Measurements from ENCODE around the gene ZRANB3. TPM values are rescaled to one million over a fixed set of nuclear protein-coding genes. Genes with fewer than 3 reads are reported as not detected.

Gene ZRANB3
- total and polyA plus RNA-seq, 11 donors: 0.69 to 4.1 (median 1.5) TPM

DNA sequence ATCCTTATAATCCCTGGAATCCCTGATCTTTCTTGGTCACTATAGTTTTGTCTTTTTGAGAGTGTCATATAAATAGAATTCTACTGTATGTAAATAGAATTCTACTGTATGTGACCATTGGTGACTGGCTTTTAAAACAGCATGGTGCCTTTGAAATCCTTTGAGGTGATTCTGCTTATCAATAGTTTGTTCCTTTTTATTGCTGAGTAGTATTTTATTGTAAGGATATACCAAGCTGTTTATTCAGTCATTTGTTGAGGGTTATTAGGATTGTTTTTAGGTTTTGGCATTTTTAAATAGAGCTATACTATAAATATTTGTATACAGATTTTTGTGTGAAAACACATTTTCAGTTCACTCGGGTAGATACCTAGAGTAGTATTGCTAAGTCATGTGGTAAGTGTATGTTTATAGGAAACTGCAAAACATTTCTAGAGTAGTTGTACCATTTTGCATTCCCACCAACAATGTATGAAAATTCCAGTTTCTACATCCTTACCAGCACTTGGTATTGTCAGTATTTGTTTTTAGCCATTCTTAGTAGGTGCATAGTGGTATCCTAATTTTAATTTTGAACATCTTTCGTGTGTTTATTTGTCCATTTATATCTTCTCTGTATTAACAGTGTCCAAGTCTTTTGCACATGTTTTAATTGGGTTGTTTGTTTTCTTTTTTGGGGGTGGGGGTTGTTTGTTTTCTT lies 433.3 kb downstream of the ZRANB3 start:
- Histone ChIP-seq H3K4me1 (peaks cover 0 to 15% (median 2%) of the 10 kb centered on the region in 12 donors), H3K36me3 (peaks cover 0 to 48% (median 30%) of the 10 kb centered on the region in 9 donors), H3K9me3 (no peaks in the 10 kb centered on the region), H3K27ac (no peak overlapping the region), H3K4me3 (no peak overlapping the region), H3K27me3 (no peaks in the 10 kb centered on the region)
- TF ChIP-seq, protein P1, sequence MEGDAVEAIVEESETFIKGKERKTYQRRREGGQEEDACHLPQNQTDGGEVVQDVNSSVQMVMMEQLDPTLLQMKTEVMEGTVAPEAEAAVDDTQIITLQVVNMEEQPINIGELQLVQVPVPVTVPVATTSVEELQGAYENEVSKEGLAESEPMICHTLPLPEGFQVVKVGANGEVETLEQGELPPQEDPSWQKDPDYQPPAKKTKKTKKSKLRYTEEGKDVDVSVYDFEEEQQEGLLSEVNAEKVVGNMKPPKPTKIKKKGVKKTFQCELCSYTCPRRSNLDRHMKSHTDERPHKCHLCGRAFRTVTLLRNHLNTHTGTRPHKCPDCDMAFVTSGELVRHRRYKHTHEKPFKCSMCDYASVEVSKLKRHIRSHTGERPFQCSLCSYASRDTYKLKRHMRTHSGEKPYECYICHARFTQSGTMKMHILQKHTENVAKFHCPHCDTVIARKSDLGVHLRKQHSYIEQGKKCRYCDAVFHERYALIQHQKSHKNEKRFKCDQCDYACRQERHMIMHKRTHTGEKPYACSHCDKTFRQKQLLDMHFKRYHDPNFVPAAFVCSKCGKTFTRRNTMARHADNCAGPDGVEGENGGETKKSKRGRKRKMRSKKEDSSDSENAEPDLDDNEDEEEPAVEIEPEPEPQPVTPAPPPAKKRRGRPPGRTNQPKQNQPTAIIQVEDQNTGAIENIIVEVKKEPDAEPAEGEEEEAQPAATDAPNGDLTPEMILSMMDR (IDR thresholded peaks at IDR 0.05): no peak
- no peak for TF ChIP-seq POLR2A (IDR thresholded peaks at IDR 0.05)
- WGBS, 4 donors: 95 to 100% (median 97%) methylated on average over 2 of the region's 2 CpGs
- intact Hi-C loops (cut with DNase I): no loop called here
- DNase-seq: no peak
- ATAC-seq: no peak

- intact Hi-C loops (cut with DNase I): no loop called here
- no peak for DNase-seq
- Histone ChIP-seq H3K27me3 (no peaks in the 10 kb centered on the region), H3K27ac (no peak overlapping the region), H3K9me3 (no peaks in the 10 kb centered on the region), H3K4me3 (no peak overlapping the region), H3K36me3 (peaks cover 0 to 47% (median 36%) of the 10 kb centered on the region in 9 donors), H3K4me1 (peaks cover 0 to 15% (median 2%) of the 10 kb centered on the region in 12 donors)
- ATAC-seq: no peak
- TF ChIP-seq, protein P1 (IDR thresholded peaks at IDR 0.05): no peak
- TF ChIP-seq POLR2A (IDR thresholded peaks at IDR 0.05): no peak
- WGBS, 4 donors: 73 to 75% (median 73%) methylated on average over 4 of the region's 4 CpGs
Measured at GRCh38 chr2:135096665-135097446, 434.2 kb downstream of the ZRANB3 start.

- intact Hi-C loops (cut with DNase I): no loop called here
- Histone ChIP-seq H3K9me3 (no peaks in the 10 kb centered on the region), H3K36me3 (peaks cover 0 to 49% (median 36%) of the 10 kb centered on the region in 9 donors), H3K27ac (no peak overlapping the region), H3K4me1 (peaks cover 0 to 10% (median under 1%) of the 10 kb centered on the region in 12 donors), H3K4me3 (no peak overlapping the region), H3K27me3 (no peaks in the 10 kb centered on the region)
- no peak for ATAC-seq
- no peak for TF ChIP-seq POLR2A (IDR thresholded peaks at IDR 0.05)
- TF ChIP-seq, protein P1 (IDR thresholded peaks at IDR 0.05): no peak
- WGBS, 4 donors: 98 to 99% (median 98%) methylated on average over 3 of the region's 3 CpGs
- DNase-seq: no peak
Measured at GRCh38 chr2:135095591-135095990, 435.4 kb downstream of the ZRANB3 start.

GRCh38 chr2:135094508-135094907 lies 436.5 kb downstream of the ZRANB3 start:
- peaks cover 0 to 49% (median 36%) of the 10 kb centered on the region in 9 donors for H3K36me3 ChIP-seq
- 73 to 89% (median 85%) methylated on average over 2 of the region's 2 CpGs for WGBS, 4 donors
- no peak overlapping the region for H3K27ac ChIP-seq
- H3K27me3 ChIP-seq: no peaks in the 10 kb centered on the region
- H3K9me3 ChIP-seq: peaks cover 0 to 4% (median 0%) of the 10 kb centered on the region in 12 donors
- DNase-seq (no peak), ATAC-seq (no peak)
- intact Hi-C loops (cut with DNase I): no loop called here
- H3K4me1 ChIP-seq: peaks cover 0 to under 1% (median 0%) of the 10 kb centered on the region in 12 donors
- TF ChIP-seq, protein P1 (IDR thresholded peaks at IDR 0.05): no peak
- TF ChIP-seq POLR2A (IDR thresholded peaks at IDR 0.05): no peak
- no peak overlapping the region for H3K4me3 ChIP-seq

Data from heart left ventricle (tissue), 16 donors.